Activated CD8-positive, alpha-beta T cell treated with anti-CD3 and anti-CD28 coated beads for 36 hours (primary cell): ENCODE data around the gene PCDH15. TPM values are rescaled to one million over a fixed set of nuclear protein-coding genes. Genes with fewer than 3 reads are reported as not detected.

Experiments
- ATAC-seq: fragments of 200-7000 bp; cut with Tn5 transposase; one replicate; pipeline ENCODE4 v1.10.0; 2021; ENCODE audit warnings: mild to moderate bottlenecking, moderate library complexity
- CTCF ChIA-PET: fragments of 350-600 bp; sonication (Branson Sonifier 250); formaldehyde crosslinking; loops from one replicate; lab custom pipeline; 2021; ENCODE audit warnings: antibody characterized with exemption; lab: Charles Lee
- POLR2A ChIA-PET: fragments of 350-600 bp; sonication (Branson Sonifier 250); formaldehyde crosslinking; loops from one replicate; lab custom pipeline; 2021; ENCODE audit warnings: antibody characterized with exemption; lab: Charles Lee
- DNase-seq: peaks from one replicate; pipeline ENCODE4 v3.0.0-alpha.2; 2020
- H3K27ac Mint-ChIP-seq: one replicate; pipeline ENCODE4 v1.8.0; 2021; ENCODE audit warnings: mild to moderate bottlenecking, mixed read lengths
- H3K27me3 Mint-ChIP-seq: one replicate; pipeline ENCODE4 v1.8.0; 2021; ENCODE audit warnings: mixed read lengths
- H3K36me3 Mint-ChIP-seq: one replicate; pipeline ENCODE4 v1.8.0; 2021; ENCODE audit warnings: low read depth, mixed read lengths
- H3K4me1 Mint-ChIP-seq: one replicate; pipeline ENCODE4 v1.8.0; 2021; ENCODE audit warnings: low read depth, mixed read lengths
- H3K4me3 Mint-ChIP-seq: one replicate; pipeline ENCODE4 v1.8.0; 2021; ENCODE audit warnings: mild to moderate bottlenecking, moderate library complexity, mixed read lengths
- H3K9me3 Mint-ChIP-seq: one replicate; pipeline ENCODE4 v1.8.0; 2021; ENCODE audit warnings: mixed read lengths
- CTCF ChIP-seq: fragments of 200-600 bp; IDR thresholded peaks from one replicate; pipeline ENCODE4 v1.8.0; 2022; ENCODE audit warnings: antibody characterized with exemption, mild to moderate bottlenecking
- intact Hi-C: fragments of 100-400 bp; cut with micrococcal nuclease; formaldehyde crosslinking; loops from one replicate; pipeline ENCODE4 v1.10.0; 2022
- total RNA-seq, 2 experiments: library from RNA; stranded (reverse); gene quantifications; one replicate each; pipeline ENCODE4 v1.2.3, GENCODE V29; 2021

PCDH15 gene
- total RNA-seq, 2 experiments from 2014 or later = not detected

GRCh38 chr10:54063514-54063913 lies 737.5 kb downstream of the PCDH15 start:
- TF ChIP-seq CTCF = no peak
- intact Hi-C loops = no loop called here

DNA sequence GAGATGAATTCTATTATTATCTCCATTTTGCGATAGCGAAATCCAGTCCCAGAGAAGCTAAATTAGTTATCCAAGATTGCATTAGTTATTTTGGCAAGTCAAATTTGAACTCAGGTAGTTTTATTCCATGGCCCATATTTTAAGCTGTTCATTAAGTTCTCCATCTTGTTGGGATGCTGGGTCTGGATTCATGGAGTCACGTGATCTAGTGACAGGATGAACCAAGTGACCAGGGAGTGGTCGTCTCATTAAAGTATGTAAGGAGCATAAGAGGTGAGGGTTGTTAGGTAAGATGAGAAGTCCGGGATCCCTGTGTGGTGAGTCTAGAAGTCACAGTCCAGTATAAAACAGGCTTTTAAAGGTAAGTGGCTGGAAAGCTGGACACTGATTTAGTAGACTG lies 740.5 kb downstream of the PCDH15 start:
- H3K27ac Mint-ChIP-seq = no peak overlapping the region
- peaks cover 20% of the 10 kb centered on the region for H3K9me3 Mint-ChIP-seq
- H3K27me3 Mint-ChIP-seq = no peaks in the 10 kb centered on the region
- H3K36me3 Mint-ChIP-seq = no peaks in the 10 kb centered on the region
- ATAC-seq (no peak), DNase-seq (no peak)
- ChIA-PET CTCF (no interaction called here), POLR2A (no interaction called here)
- no peak for TF ChIP-seq CTCF
- intact Hi-C loops = no loop called here
- no peak overlapping the region for H3K4me3 Mint-ChIP-seq
- no peaks in the 10 kb centered on the region for H3K4me1 Mint-ChIP-seq

More at GRCh38 chr10:54063514-54063913, 737.5 kb downstream of the PCDH15 start:
- no peak overlapping the region for H3K4me3 Mint-ChIP-seq
- POLR2A ChIA-PET = no interaction called here
- DNase-seq (no peak), ATAC-seq (no peak)
- H3K36me3 Mint-ChIP-seq = no peaks in the 10 kb centered on the region
- CTCF ChIA-PET = no interaction called here
- peaks cover 13% of the 10 kb centered on the region for H3K9me3 Mint-ChIP-seq
- H3K27me3 Mint-ChIP-seq = no peaks in the 10 kb centered on the region
- H3K4me1 Mint-ChIP-seq = no peaks in the 10 kb centered on the region
- no peak overlapping the region for H3K27ac Mint-ChIP-seq

DNA sequence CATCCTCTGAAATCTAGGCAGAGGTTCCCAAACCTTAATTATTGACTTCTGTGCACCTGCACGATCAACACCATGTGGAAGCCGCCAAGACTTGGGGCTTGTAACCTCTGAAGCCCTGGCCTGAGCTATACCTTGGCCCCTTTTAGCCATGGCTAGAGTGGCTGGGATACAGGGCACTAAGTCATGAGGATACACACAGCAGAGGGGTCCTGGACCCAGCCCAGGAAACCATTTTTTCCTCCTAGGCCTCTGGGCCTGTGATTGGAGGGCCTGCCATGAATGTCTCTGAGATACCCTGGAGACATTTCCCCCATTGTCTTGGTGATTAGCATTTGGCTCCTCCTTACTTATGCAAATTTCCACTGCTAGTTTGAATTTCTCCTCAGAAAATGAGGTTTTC lies 743.7 kb downstream of the PCDH15 start:
- DNase-seq (no peak), ATAC-seq (no peak)
- ChIA-PET CTCF (no interaction called here), POLR2A (no interaction called here)
- no peaks in the 10 kb centered on the region for H3K36me3 Mint-ChIP-seq
- no peak for TF ChIP-seq CTCF
- no peak overlapping the region for H3K4me3 Mint-ChIP-seq
- no peaks in the 10 kb centered on the region for H3K27me3 Mint-ChIP-seq
- H3K9me3 Mint-ChIP-seq = peaks cover 27% of the 10 kb centered on the region
- no peaks in the 10 kb centered on the region for H3K4me1 Mint-ChIP-seq
- no peak overlapping the region for H3K27ac Mint-ChIP-seq
- intact Hi-C loops = no loop called here

DNA sequence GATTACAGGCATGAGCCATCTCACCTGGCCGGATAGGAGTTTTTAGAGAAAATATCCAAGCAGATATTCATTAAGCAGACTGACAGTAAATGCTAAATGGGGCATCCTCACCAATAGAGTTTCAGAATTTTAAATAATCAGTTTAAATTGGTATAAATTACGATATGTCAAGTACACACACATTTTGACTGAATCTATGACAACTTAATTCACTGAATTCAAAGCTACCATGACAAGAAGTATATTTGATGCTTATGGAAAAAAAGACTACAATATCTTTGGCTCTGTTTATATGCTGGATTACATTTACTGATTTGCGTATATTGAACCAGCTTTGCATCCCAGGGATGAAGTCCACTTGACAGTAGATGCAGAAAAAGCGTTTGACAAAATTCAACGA lies 774.7 kb downstream of the PCDH15 start:
- POLR2A ChIA-PET = no interaction called here
- Mint-ChIP-seq H3K36me3 (no peaks in the 10 kb centered on the region), H3K27ac (no peak overlapping the region)

GRCh38 chr10:54011117-54011516 lies 789.9 kb downstream of the PCDH15 start:
- ChIA-PET POLR2A (no interaction called here), CTCF (no interaction called here)
- H3K27me3 Mint-ChIP-seq = no peaks in the 10 kb centered on the region
- H3K4me3 Mint-ChIP-seq = no peak overlapping the region
- intact Hi-C loops = no loop called here
- no peaks in the 10 kb centered on the region for H3K4me1 Mint-ChIP-seq
- no peak overlapping the region for H3K27ac Mint-ChIP-seq
- H3K9me3 Mint-ChIP-seq = peaks cover 20% of the 10 kb centered on the region
- no peak for TF ChIP-seq CTCF
- ATAC-seq = no peak
- H3K36me3 Mint-ChIP-seq = no peaks in the 10 kb centered on the region
- DNase-seq = no peak

More for the DNA sequence above, 774.7 kb downstream of the PCDH15 start:
- ATAC-seq = no peak
- no peaks in the 10 kb centered on the region for H3K27me3 Mint-ChIP-seq
- no peak for TF ChIP-seq CTCF
- DNase-seq = no peak
- intact Hi-C loops = no loop called here
- no peak overlapping the region for H3K4me3 Mint-ChIP-seq
- H3K9me3 Mint-ChIP-seq = peaks cover 4% of the 10 kb centered on the region
- H3K4me1 Mint-ChIP-seq = no peaks in the 10 kb centered on the region
- CTCF ChIA-PET = no interaction called here
